Hepatocyte (in vitro differentiated cells): Measurements from ENCODE around the gene ASB9.

Experiments
- CTCF ChIP-seq: fragments of 200-600 bp; sonication (generic); IDR thresholded peaks from 2 replicates; pipeline ENCODE4 v1.5.1; 2016; ENCODE audit warnings: antibody characterized with exemption, mild to moderate bottlenecking; ENCODE audit not compliant: poor library complexity
- EZH2 ChIP-seq: fragments of 200-600 bp; sonication (generic); IDR thresholded peaks from 2 replicates; pipeline ENCODE4 v1.6.1; 2016; ENCODE audit warnings: antibody characterized with exemption, mild to moderate bottlenecking, borderline replicate concordance
- EZH2phosphoT487 ChIP-seq: fragments of 200-600 bp; sonication (generic); IDR thresholded peaks from one replicate; pipeline ENCODE4 v1.6.1; 2018; ENCODE audit warnings: antibody characterized with exemption, mild to moderate bottlenecking, low read depth, moderate library complexity; ENCODE audit not compliant: unreplicated experiment, severe bottlenecking

- TF ChIP-seq CTCF (no peak), EZH2 (no peak), EZH2phosphoT487 (no peak)
Observed at GRCh38 chrX:15319075-15319474, 49.2 kb upstream of the ASB9 start.
